ENCODE results near the gene ZNF710.

- no peak for TF ChIP-seq POLR2AphosphoS5 (IDR thresholded peaks at IDR 0.05)
- no peak for TF ChIP-seq POLR2A (IDR thresholded peaks at IDR 0.05)
- peak in 3 of 4 experiments; percentile 43 to 65 (median 44) for TF ChIP-seq CTCF (IDR thresholded peaks at IDR 0.05)
Observed at GRCh38 chr15:90086868-90087268, 85.7 kb downstream of the ZNF710 start.
